ENCODE results near the gene CACHD1.

- TF ChIP-seq POLR2AphosphoS5 (IDR thresholded peaks at IDR 0.05): no peak
- TF ChIP-seq CTCF (IDR thresholded peaks at IDR 0.05): no peak
- no peak for TF ChIP-seq POLR2A (IDR thresholded peaks at IDR 0.05)
These were observed 83.4 kb downstream of the CACHD1 start for GRCh38 chr1:64553285-64553684.
